Activated T-helper 17 cell treated with anti-CD3 and anti-CD28 coated beads, Interleukin-2, amount 50 U/mL, for 72 hours (primary cell): Measurements from ENCODE around the gene DMKN. TPM values are rescaled to one million over a fixed set of nuclear protein-coding genes. Genes with fewer than 3 reads are reported as not detected.

Experiments used
- ATAC-seq: fragments of 150-1000 bp; cut with Tn5 transposase; replicated peaks from 2 replicates; pipeline ENCODE4 v1.10.0; 2021; ENCODE audit warnings: mild to moderate bottlenecking, moderate library complexity
- H3K27ac Mint-ChIP-seq: one replicate; pipeline ENCODE4 v1.8.0; 2022; ENCODE audit warnings: mixed read lengths
- H3K27me3 Mint-ChIP-seq: one replicate; pipeline ENCODE4 v1.8.0; 2022; ENCODE audit warnings: mixed read lengths
- H3K36me3 Mint-ChIP-seq: one replicate; pipeline ENCODE4 v1.8.0; 2022; ENCODE audit warnings: low read depth, mild to moderate bottlenecking, mixed read lengths
- H3K4me1 Mint-ChIP-seq: one replicate; pipeline ENCODE4 v1.8.0; 2022; ENCODE audit warnings: mixed read lengths
- H3K4me3 Mint-ChIP-seq: one replicate; pipeline ENCODE4 v1.8.0; 2022; ENCODE audit warnings: mild to moderate bottlenecking, mixed read lengths
- H3K9me3 Mint-ChIP-seq: one replicate; pipeline ENCODE4 v1.8.0; 2022; ENCODE audit warnings: mixed read lengths
- total RNA-seq, 2 donors: library from RNA; stranded (reverse); gene quantifications; one replicate each; pipeline ENCODE4 v1.2.3, GENCODE V29; 2022

Gene DMKN
- total RNA-seq, 2 donors from 2014 or later: 0.11 to 1.7 TPM

- ATAC-seq: peak; percentile 21
- Mint-ChIP-seq H3K9me3 (no peaks in the 10 kb centered on the region), H3K4me3 (peak overlapping the region; percentile 16), H3K27me3 (no peaks in the 10 kb centered on the region), H3K27ac (peak overlapping the region; percentile 1), H3K36me3 (no peaks in the 10 kb centered on the region), H3K4me1 (peaks cover 38% of the 10 kb centered on the region)
Observed at GRCh38 chr19:35460608-35461007, 52.8 kb downstream of the DMKN start.

- no peaks in the 10 kb centered on the region for H3K9me3 Mint-ChIP-seq
- H3K4me3 Mint-ChIP-seq: no peak overlapping the region
- no peaks in the 10 kb centered on the region for H3K36me3 Mint-ChIP-seq
- H3K27me3 Mint-ChIP-seq: no peaks in the 10 kb centered on the region
- H3K27ac Mint-ChIP-seq: no peak overlapping the region
- no peak for ATAC-seq
- peaks cover 38% of the 10 kb centered on the region for H3K4me1 Mint-ChIP-seq
Observed at GRCh38 chr19:35459414-35460082, 53.9 kb downstream of the DMKN start.

GRCh38 chr19:35458731-35459391 is 54.6 kb downstream of the DMKN start:
- Mint-ChIP-seq H3K4me3 (no peak overlapping the region), H3K27me3 (no peaks in the 10 kb centered on the region), H3K36me3 (no peaks in the 10 kb centered on the region), H3K4me1 (peaks cover 38% of the 10 kb centered on the region), H3K27ac (no peak overlapping the region), H3K9me3 (no peaks in the 10 kb centered on the region)
- no peak for ATAC-seq

GRCh38 chr19:35458192-35458591 is 55.3 kb downstream of the DMKN start:
- H3K9me3 Mint-ChIP-seq: no peaks in the 10 kb centered on the region
- peaks cover 40% of the 10 kb centered on the region for H3K4me1 Mint-ChIP-seq
- no peak overlapping the region for H3K4me3 Mint-ChIP-seq
- H3K27me3 Mint-ChIP-seq: no peaks in the 10 kb centered on the region
- no peak overlapping the region for H3K27ac Mint-ChIP-seq
- H3K36me3 Mint-ChIP-seq: no peaks in the 10 kb centered on the region
- ATAC-seq: no peak

GRCh38 chr19:35457173-35457572 is 56.3 kb downstream of the DMKN start:
- H3K9me3 Mint-ChIP-seq: no peaks in the 10 kb centered on the region
- no peaks in the 10 kb centered on the region for H3K27me3 Mint-ChIP-seq
- no peaks in the 10 kb centered on the region for H3K36me3 Mint-ChIP-seq
- H3K27ac Mint-ChIP-seq: peak overlapping the region; percentile 51
- ATAC-seq: peak; percentile 35
- peak overlapping the region; percentile 11 for H3K4me3 Mint-ChIP-seq
- peaks cover 38% of the 10 kb centered on the region for H3K4me1 Mint-ChIP-seq

- H3K27ac Mint-ChIP-seq: no peak overlapping the region
Observed at GRCh38 chr19:35455616-35456201, 57.7 kb downstream of the DMKN start.

GRCh38 chr19:35454663-35455062 is 58.8 kb downstream of the DMKN start:
- Mint-ChIP-seq H3K9me3 (no peaks in the 10 kb centered on the region), H3K36me3 (no peaks in the 10 kb centered on the region), H3K4me1 (peaks cover 47% of the 10 kb centered on the region), H3K4me3 (no peak overlapping the region), H3K27me3 (no peaks in the 10 kb centered on the region), H3K27ac (no peak overlapping the region)
- no peak for ATAC-seq

More at GRCh38 chr19:35455616-35456201, 57.7 kb downstream of the DMKN start:
- no peaks in the 10 kb centered on the region for H3K27me3 Mint-ChIP-seq
- H3K4me3 Mint-ChIP-seq: no peak overlapping the region
- H3K9me3 Mint-ChIP-seq: no peaks in the 10 kb centered on the region
- H3K4me1 Mint-ChIP-seq: peaks cover 43% of the 10 kb centered on the region
- ATAC-seq: no peak
- no peaks in the 10 kb centered on the region for H3K36me3 Mint-ChIP-seq

GRCh38 chr19:35451338-35452096 is 61.9 kb downstream of the DMKN start:
- H3K4me3 Mint-ChIP-seq: peak overlapping the region; percentile 51
- peaks cover 37% of the 10 kb centered on the region for H3K4me1 Mint-ChIP-seq
- H3K27ac Mint-ChIP-seq: peak overlapping the region; percentile 76
- peak; percentile 98 for ATAC-seq
- H3K36me3 Mint-ChIP-seq: no peaks in the 10 kb centered on the region
- no peaks in the 10 kb centered on the region for H3K9me3 Mint-ChIP-seq
- H3K27me3 Mint-ChIP-seq: peaks cover 7% of the 10 kb centered on the region

- H3K36me3 Mint-ChIP-seq: no peaks in the 10 kb centered on the region
- H3K27me3 Mint-ChIP-seq: peaks cover 7% of the 10 kb centered on the region
- no peak overlapping the region for H3K4me3 Mint-ChIP-seq
- H3K9me3 Mint-ChIP-seq: no peaks in the 10 kb centered on the region
- peaks cover 47% of the 10 kb centered on the region for H3K4me1 Mint-ChIP-seq
- no peak overlapping the region for H3K27ac Mint-ChIP-seq
- ATAC-seq: no peak
Observed at GRCh38 chr19:35449359-35450043, 63.9 kb downstream of the DMKN start.

- Mint-ChIP-seq H3K4me3 (no peak within 1 kb of the TSS), H3K27ac (no peak within 1 kb of the TSS), H3K27me3 (peaks cover 7% of the 10 kb centered on the region), H3K36me3 (no peaks in the 10 kb centered on the region), H3K4me1 (peaks cover 42% of the 10 kb centered on the region), H3K9me3 (no peaks in the 10 kb centered on the region)
- no peak for ATAC-seq
Observed at GRCh38 chr19:35447606-35448469, 65.6 kb downstream of the DMKN start, which contains the start of gene FFAR2. TSS of gene FFAR2 (plus strand) at chr19:35448257. CDS start at chr19:35449715, 1,458 bp downstream.

Other genes with a start within 250 kb of the DMKN start
- gene USF2, start 244.7 kb downstream of the DMKN start, total RNA-seq: 100 to 1,000 TPM; 109 to 121 TPM
- gene HAMP, start 231.1 kb downstream of the DMKN start, total RNA-seq: under 1 TPM; 0.11 to 0.22 TPM
- under 1 TPM; 0.24 to 0.50 TPM for gene MAG, start 221.5 kb downstream of the DMKN start, total RNA-seq
- 10 to 100 TPM in 1 of 2 donors, 1 to 10 TPM in 1; 5.3 to 11.7 TPM for gene CD22, start 184.5 kb downstream of the DMKN start, total RNA-seq
- under 1 TPM; 0.42 to 0.54 TPM for gene FFAR1, start 165.7 kb downstream of the DMKN start, total RNA-seq
- 1 to 10 TPM; 1.7 to 2.3 TPM for gene FFAR3, start 155.2 kb downstream of the DMKN start, total RNA-seq
- under 1 TPM; 0.42 to 0.61 TPM for gene GPR42, start 142.6 kb downstream of the DMKN start, total RNA-seq
- gene FFAR2, start 65.4 kb downstream of the DMKN start, total RNA-seq: not detected
- gene KRTDAP, start 23.2 kb downstream of the DMKN start, total RNA-seq: not detected
- gene SBSN, start 14.7 kb upstream of the DMKN start, total RNA-seq: not detected
- not detected for gene GAPDHS, start 19.8 kb upstream of the DMKN start, total RNA-seq
- gene TMEM147, start 32.0 kb upstream of the DMKN start, total RNA-seq: 10 to 100 TPM; 45.0 to 74.1 TPM
- gene ATP4A, start 50.0 kb upstream of the DMKN start, total RNA-seq: not detected
- gene PMIS2, start 72.5 kb upstream of the DMKN start, total RNA-seq: not detected
- 10 to 100 TPM; 32.0 to 37.2 TPM for gene HAUS5, start 99.1 kb upstream of the DMKN start, total RNA-seq
- 10 to 100 TPM; 54.7 to 95.6 TPM for gene RBM42, start 115.4 kb upstream of the DMKN start, total RNA-seq
- under 1 TPM; 0.61 to 0.99 TPM for gene ETV2, start 128.1 kb upstream of the DMKN start, total RNA-seq
- 100 to 1,000 TPM; 331 to 427 TPM for gene COX6B1, start 134.7 kb upstream of the DMKN start, total RNA-seq
- gene UPK1A, start 152.9 kb upstream of the DMKN start, total RNA-seq: 1 to 10 TPM in 1 of 2 donors, under 1 TPM in 1; 0.73 to 8.0 TPM
- gene ZBTB32, start 190.9 kb upstream of the DMKN start, total RNA-seq: 100 to 1,000 TPM; 138 to 217 TPM
- gene KMT2B, start 204.4 kb upstream of the DMKN start, total RNA-seq: 100 to 1,000 TPM in 1 of 2 donors, 10 to 100 TPM in 1; 67.4 to 117 TPM
- 100 to 1,000 TPM in 1 of 2 donors, 10 to 100 TPM in 1; 42.3 to 153 TPM for gene IGFLR1, start 228.8 kb upstream of the DMKN start, total RNA-seq
- 10 to 100 TPM; 17.8 to 21.6 TPM for gene U2AF1L4, start 231.8 kb upstream of the DMKN start, total RNA-seq
- gene PSENEN, start 232.0 kb upstream of the DMKN start, total RNA-seq: 10 to 100 TPM; 34.0 to 51.2 TPM
- gene LIN37, start 234.9 kb upstream of the DMKN start, total RNA-seq: 10 to 100 TPM; 11.0 to 20.1 TPM
- not detected for gene HSPB6, start 243.4 kb upstream of the DMKN start, total RNA-seq
- 10 to 100 TPM; 28.4 to 31.2 TPM for gene PROSER3, start 244.5 kb upstream of the DMKN start, total RNA-seq